HG02678 (cell line): ENCODE measurements around the gene VMAC.
"Not testable (repeated sequence)": the region's sequence is repeated elsewhere in the genome, so short reads cannot be mapped to it uniquely, and the experiment has no call there.

ENCODE experiments used
- ATAC-seq: cut with Tn5 transposase; IDR thresholded peaks from one replicate; pipeline ENCODE4 v1.9.1; 2021; ENCODE audit warnings: mild to moderate bottlenecking, moderate library complexity; ENCODE audit not compliant: unreplicated experiment

The VMAC gene

GRCh38 chr19:5883157-5883873 lies 21.4 kb upstream of the VMAC start:
- not testable (repeated sequence) for ATAC-seq

- not testable (repeated sequence) for ATAC-seq
Observed at GRCh38 chr19:5884065-5884811, 20.4 kb upstream of the VMAC start.

GRCh38 chr19:5889288-5889971 lies 15.2 kb upstream of the VMAC start:
- ATAC-seq = no peak

- no peak for ATAC-seq
Observed at GRCh38 chr19:5890099-5890498, 14.6 kb upstream of the VMAC start.

GRCh38 chr19:5891572-5891937 lies 13.1 kb upstream of the VMAC start:
- no peak for ATAC-seq

GRCh38 chr19:5891938-5892771 lies 12.5 kb upstream of the VMAC start:
- ATAC-seq = no peak

GRCh38 chr19:5892772-5893275 lies 11.8 kb upstream of the VMAC start:
- ATAC-seq = no peak

- no peak for ATAC-seq
Observed at GRCh38 chr19:5893296-5893903, 11.3 kb upstream of the VMAC start.

GRCh38 chr19:5893907-5894703 lies 10.6 kb upstream of the VMAC start:
- no peak for ATAC-seq

GRCh38 chr19:5894704-5895349 lies 9.8 kb upstream of the VMAC start:
- no peak for ATAC-seq

GRCh38 chr19:5895409-5895808 lies 9.3 kb upstream of the VMAC start:
- ATAC-seq = no peak

- ATAC-seq = no peak
Observed at GRCh38 chr19:5895890-5896289, 8.8 kb upstream of the VMAC start.

- no peak for ATAC-seq
Observed at GRCh38 chr19:5896365-5897076, 8.2 kb upstream of the VMAC start.

GRCh38 chr19:5897189-5897969 lies 7.3 kb upstream of the VMAC start:
- no peak for ATAC-seq

- no peak for ATAC-seq
Observed at GRCh38 chr19:5899728-5900526, 4.7 kb upstream of the VMAC start.

GRCh38 chr19:5900976-5901375 lies 3.7 kb upstream of the VMAC start:
- ATAC-seq = no peak

GRCh38 chr19:5903056-5903623 lies 1.5 kb upstream of the VMAC start:
- ATAC-seq = no peak
